Effector memory CD8-positive, alpha-beta T cell (primary cell): ENCODE results near the gene SPATA31A5.
"Not testable (repeated sequence)": the region's sequence is repeated elsewhere in the genome, so short reads cannot be mapped to it uniquely, and the experiment has no call there.

Source experiments
- ATAC-seq: fragments of 150-1000 bp; cut with Tn5 transposase; replicated peaks from 2 replicates; pipeline ENCODE4 v1.10.0; 2021; ENCODE audit warnings: mild to moderate bottlenecking, moderate library complexity
- DNase-seq, 3 experiments: peaks; one replicate each; pipeline ENCODE4 v3.0.0; 2021
- H3K27ac Mint-ChIP-seq, 2 donors: one replicate each; pipeline ENCODE4 v1.8.0; 2022; ENCODE audit warnings: mild to moderate bottlenecking in 2 of 2, mixed read lengths in 2 of 2, moderate library complexity in 2 of 2
- H3K27me3 Mint-ChIP-seq, 2 donors: one replicate each; pipeline ENCODE4 v1.8.0; 2022; ENCODE audit warnings: mixed read lengths in 2 of 2
- H3K36me3 Mint-ChIP-seq: one replicate; pipeline ENCODE4 v1.8.0; 2022; ENCODE audit warnings: mild to moderate bottlenecking, moderate library complexity, mixed read lengths; ENCODE audit not compliant: insufficient read depth
- H3K4me1 Mint-ChIP-seq, 2 donors: one replicate each; pipeline ENCODE4 v1.8.0; 2022; ENCODE audit warnings: low read depth in 2 of 2, mixed read lengths in 2 of 2
- H3K4me3 Mint-ChIP-seq, 2 donors: one replicate each; pipeline ENCODE4 v1.8.0; 2022; ENCODE audit warnings: mild to moderate bottlenecking in 2 of 2, mixed read lengths in 2 of 2, moderate library complexity in 2 of 2
- H3K9me3 Mint-ChIP-seq, 2 donors: one replicate each; pipeline ENCODE4 v1.8.0; 2022; ENCODE audit warnings: mixed read lengths in 2 of 2
- total RNA-seq, 9 experiments: gene quantifications; one replicate each; lab custom pipeline; 2026; lab: John Stamatoyannopoulos, UW

Gene SPATA31A5
- total RNA-seq, result 0 reads per million in 9 experiments

DNA sequence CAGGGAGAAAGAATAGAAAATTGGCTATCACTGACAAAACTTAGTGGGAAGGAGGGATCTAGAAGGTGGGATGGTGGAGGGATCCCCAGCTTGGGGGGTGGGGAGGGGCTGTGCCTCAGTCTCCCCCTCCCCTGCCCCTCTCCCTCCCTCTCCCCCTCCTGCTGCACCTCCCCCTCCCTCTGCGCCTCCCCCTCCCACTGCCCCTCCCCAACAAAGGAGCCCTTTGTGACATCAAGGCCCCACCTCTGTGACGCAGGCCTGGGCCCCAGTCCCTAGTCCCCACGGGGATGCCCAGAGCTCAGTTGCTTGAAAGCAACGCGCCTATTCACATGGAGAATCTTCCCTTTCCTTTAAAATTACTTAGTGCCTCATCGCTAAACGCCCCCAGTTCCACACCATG, at the start of gene SPATA31A5:
SPATA31A5 (plus strand) TSS at position 301 of the 400 bp plus-strand sequence; CDS start at position 330, 29 bp downstream.
- not testable (repeated sequence) for H3K9me3 Mint-ChIP-seq, H3K27me3 Mint-ChIP-seq, H3K36me3 Mint-ChIP-seq, H3K4me1 Mint-ChIP-seq, H3K27ac Mint-ChIP-seq, DNase-seq, ATAC-seq, H3K4me3 Mint-ChIP-seq

DNA sequence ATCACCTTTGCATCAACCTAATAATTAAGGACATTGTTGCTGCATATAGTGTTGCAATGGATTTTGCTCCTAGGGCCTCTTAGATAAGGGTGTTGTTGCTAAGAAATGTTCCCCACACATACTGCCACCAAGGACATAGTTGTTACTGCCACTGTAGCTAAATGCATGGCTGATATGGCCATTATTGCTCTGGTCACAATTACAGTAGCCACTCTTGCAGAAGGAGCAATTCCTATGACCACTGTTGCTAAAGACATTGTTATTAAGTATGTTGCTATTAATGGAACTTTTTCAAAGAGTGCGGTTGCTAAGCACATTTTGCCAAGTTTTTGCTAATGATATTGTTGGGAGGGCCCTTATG, 48.8 kb downstream of the SPATA31A5 start:
- not testable (repeated sequence) for H3K9me3 Mint-ChIP-seq, H3K4me3 Mint-ChIP-seq, H3K36me3 Mint-ChIP-seq, H3K27ac Mint-ChIP-seq, H3K27me3 Mint-ChIP-seq, ATAC-seq, DNase-seq, H3K4me1 Mint-ChIP-seq

DNA sequence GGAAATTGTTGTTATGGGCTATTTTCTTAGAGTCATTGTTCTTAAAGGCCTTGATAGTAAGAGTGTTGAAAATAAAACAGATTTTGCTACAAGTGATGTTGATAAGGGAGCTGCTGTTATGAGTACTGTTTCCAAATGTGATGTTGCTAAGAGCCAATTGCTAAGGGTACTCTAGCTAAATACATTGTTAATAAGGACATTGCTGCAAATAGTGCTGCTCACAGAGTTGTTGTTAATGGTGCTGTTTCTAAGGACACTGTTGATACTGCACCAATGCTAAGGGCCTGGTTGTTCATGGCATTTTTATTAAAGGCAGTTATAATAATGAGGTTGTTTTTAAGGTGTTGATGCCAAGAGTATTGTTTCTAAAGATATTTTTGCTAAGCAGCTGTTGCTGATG, 52.2 kb downstream of the SPATA31A5 start:
- not testable (repeated sequence) for ATAC-seq, H3K4me1 Mint-ChIP-seq

More for the DNA sequence above, 52.2 kb downstream of the SPATA31A5 start:
- H3K27ac Mint-ChIP-seq, H3K27me3 Mint-ChIP-seq, DNase-seq, H3K4me3 Mint-ChIP-seq, H3K9me3 Mint-ChIP-seq, H3K36me3 Mint-ChIP-seq: not testable (repeated sequence)
